PC-9 (cell line): ENCODE measurements around the gene CTTNBP2. TPM values are rescaled to one million over a fixed set of nuclear protein-coding genes. Genes with fewer than 3 reads are reported as not detected.

ENCODE experiments used
- BruUV-seq: library from RNA; stranded (reverse); fragments of 400-500 nt; replicated peaks from 2 replicates; lab custom pipeline; 2021; lab: Mats Ljungman, UMichigan
- CTCF ChIA-PET: fragments of 300-600 bp; sonication (Branson Sonifier 250); formaldehyde crosslinking; loops from one replicate; lab custom pipeline; 2022; ENCODE audit warnings: antibody characterized with exemption; lab: Charles Lee
- POLR2A ChIA-PET: fragments of 300-600 bp; sonication (Branson Sonifier 250); formaldehyde crosslinking; loops from one replicate; lab custom pipeline; 2022; ENCODE audit warnings: antibody characterized with exemption; ENCODE audit not compliant: unreplicated experiment; lab: Charles Lee
- DNase-seq, 2 experiments: peaks; one replicate each; pipeline versions ENCODE4 v3.0.0 to v3.0.0-alpha.2; 2015 to 2022; ENCODE audit warnings: mixed read lengths in 1 of 2
- H2AFZ ChIP-seq: fragments of 200-600 bp; sonication (generic); 2 replicates; pipeline ENCODE4 v1.8.1; 2017; ENCODE audit warnings: antibody characterized with exemption
- H3F3A ChIP-seq: fragments of 200-600 bp; sonication (generic); 2 replicates; pipeline ENCODE4 v1.8.1; 2017; ENCODE audit warnings: antibody characterized with exemption, mild to moderate bottlenecking, low read depth; ENCODE audit not compliant: insufficient read depth
- H3K27ac ChIP-seq: fragments of 200-600 bp; sonication (generic); 2 replicates; pipeline ENCODE4 v1.6.1; 2016; ENCODE audit warnings: mixed run types
- H3K27me3 ChIP-seq: fragments of 200-600 bp; sonication (generic); 2 replicates; pipeline ENCODE4 v1.6.1; 2016; ENCODE audit warnings: low read depth, mixed run types; ENCODE audit not compliant: insufficient read depth
- H3K36me3 ChIP-seq: fragments of 200-600 bp; sonication (generic); 2 replicates; pipeline ENCODE4 v1.6.1; 2016; ENCODE audit warnings: low read depth, mixed run types
- H3K4me1 ChIP-seq: fragments of 200-600 bp; sonication (generic); replicated peaks from 2 replicates; pipeline ENCODE4 v1.6.1; 2016; ENCODE audit warnings: mixed run types; ENCODE audit not compliant: insufficient read depth
- H3K4me2 ChIP-seq: fragments of 200-600 bp; sonication (generic); 2 replicates; pipeline ENCODE4 v1.6.1; 2017; ENCODE audit warnings: mixed run types
- H3K4me3 ChIP-seq: fragments of 200-600 bp; sonication (generic); 2 replicates; pipeline ENCODE4 v1.6.1; 2016; ENCODE audit warnings: mixed run types
- H3K79me2 ChIP-seq: fragments of 200-600 bp; sonication (generic); 2 replicates; pipeline ENCODE4 v1.6.1; 2017; ENCODE audit warnings: low read depth, mixed run types
- H3K9me2 ChIP-seq: fragments of 200-600 bp; sonication (generic); 2 replicates; pipeline ENCODE4 v1.8.1; 2017; ENCODE audit warnings: mild to moderate bottlenecking; ENCODE audit not compliant: insufficient read depth
- H3K9me3 ChIP-seq: fragments of 200-600 bp; sonication (generic); 2 replicates; pipeline ENCODE4 v1.8.1; 2016; ENCODE audit warnings: low read depth; ENCODE audit not compliant: insufficient read depth
- H4K20me1 ChIP-seq: fragments of 200-600 bp; sonication (generic); 2 replicates; pipeline ENCODE4 v1.8.1; 2017; ENCODE audit not compliant: insufficient read depth
- EZH2 ChIP-seq: fragments of 200-600 bp; sonication (generic); IDR thresholded peaks from 2 replicates; pipeline ENCODE4 v1.8.0; 2017; ENCODE audit warnings: antibody characterized with exemption, low read depth
- intact Hi-C: fragments of 100-400 bp; cut with micrococcal nuclease; formaldehyde crosslinking; loops from one replicate; pipeline ENCODE4 v1.10.0; 2022; ENCODE audit not compliant: unreplicated experiment
- total RNA-seq: library from RNA; stranded (reverse); gene quantifications from 2 replicates; pipeline ENCODE4 v1.2.3, GENCODE V29; 2021
- TF ChIP-seq, protein P1 (sequence below): fragments of 200-600 bp; sonication (generic); conservative IDR thresholded peaks from 2 replicates; pipeline ENCODE4 v1.6.1; 2017; ENCODE audit warnings: mixed run types, antibody characterized with exemption, mild to moderate bottlenecking, moderate library complexity

CTTNBP2 gene
- total RNA-seq, 1 experiment from 2014 or later, result not detected

DNA sequence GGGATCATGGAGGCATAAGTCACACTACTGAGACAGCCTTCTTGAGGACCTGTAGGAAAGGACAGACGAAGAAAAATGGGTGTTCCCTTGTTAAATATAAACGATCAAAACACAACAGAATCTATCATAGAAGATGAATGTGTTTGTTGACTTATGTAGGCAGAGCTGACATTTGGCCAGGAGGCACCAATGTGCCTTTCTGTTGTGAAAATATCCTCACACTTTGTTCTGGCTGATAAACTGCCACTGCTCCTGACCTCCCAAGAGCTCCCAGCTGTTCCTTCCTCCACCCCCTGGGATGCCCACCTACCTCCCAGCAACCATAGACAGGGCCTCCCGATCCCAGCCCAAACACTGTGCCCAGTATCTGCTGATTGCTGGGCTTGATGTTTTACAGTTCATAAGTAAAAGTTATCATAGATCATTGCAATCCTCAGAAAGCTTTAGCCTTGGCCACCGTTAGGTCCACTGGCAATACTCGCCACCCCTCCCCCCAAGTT lies 116.6 kb downstream of the CTTNBP2 start:
- Histone ChIP-seq H3K36me3 (no peaks in the 10 kb centered on the region), H3F3A (no peaks in the 10 kb centered on the region), H3K9me3 (no peaks in the 10 kb centered on the region), H3K4me3 (no peak overlapping the region), H3K4me2 (no peak overlapping the region), H3K4me1 (no peaks in the 10 kb centered on the region), H4K20me1 (no peaks in the 10 kb centered on the region), H3K79me2 (no peaks in the 10 kb centered on the region), H3K27me3 (no peaks in the 10 kb centered on the region), H3K9me2 (no peaks in the 10 kb centered on the region), H3K27ac (no peak overlapping the region), H2AFZ (no peak overlapping the region)
- intact Hi-C loops, result loop anchor here (10.0 kb wide), 2 partner anchors 128 to 188 kb away; no protein-coding TSS in a partner anchor
- no peak for DNase-seq
- ChIA-PET POLR2A (no interaction called here), CTCF (no interaction called here)
- BruUV-seq, result no TSS peak
- no peak for TF ChIP-seq EZH2
- TF ChIP-seq, protein P1, sequence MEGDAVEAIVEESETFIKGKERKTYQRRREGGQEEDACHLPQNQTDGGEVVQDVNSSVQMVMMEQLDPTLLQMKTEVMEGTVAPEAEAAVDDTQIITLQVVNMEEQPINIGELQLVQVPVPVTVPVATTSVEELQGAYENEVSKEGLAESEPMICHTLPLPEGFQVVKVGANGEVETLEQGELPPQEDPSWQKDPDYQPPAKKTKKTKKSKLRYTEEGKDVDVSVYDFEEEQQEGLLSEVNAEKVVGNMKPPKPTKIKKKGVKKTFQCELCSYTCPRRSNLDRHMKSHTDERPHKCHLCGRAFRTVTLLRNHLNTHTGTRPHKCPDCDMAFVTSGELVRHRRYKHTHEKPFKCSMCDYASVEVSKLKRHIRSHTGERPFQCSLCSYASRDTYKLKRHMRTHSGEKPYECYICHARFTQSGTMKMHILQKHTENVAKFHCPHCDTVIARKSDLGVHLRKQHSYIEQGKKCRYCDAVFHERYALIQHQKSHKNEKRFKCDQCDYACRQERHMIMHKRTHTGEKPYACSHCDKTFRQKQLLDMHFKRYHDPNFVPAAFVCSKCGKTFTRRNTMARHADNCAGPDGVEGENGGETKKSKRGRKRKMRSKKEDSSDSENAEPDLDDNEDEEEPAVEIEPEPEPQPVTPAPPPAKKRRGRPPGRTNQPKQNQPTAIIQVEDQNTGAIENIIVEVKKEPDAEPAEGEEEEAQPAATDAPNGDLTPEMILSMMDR, result no peak

DNA sequence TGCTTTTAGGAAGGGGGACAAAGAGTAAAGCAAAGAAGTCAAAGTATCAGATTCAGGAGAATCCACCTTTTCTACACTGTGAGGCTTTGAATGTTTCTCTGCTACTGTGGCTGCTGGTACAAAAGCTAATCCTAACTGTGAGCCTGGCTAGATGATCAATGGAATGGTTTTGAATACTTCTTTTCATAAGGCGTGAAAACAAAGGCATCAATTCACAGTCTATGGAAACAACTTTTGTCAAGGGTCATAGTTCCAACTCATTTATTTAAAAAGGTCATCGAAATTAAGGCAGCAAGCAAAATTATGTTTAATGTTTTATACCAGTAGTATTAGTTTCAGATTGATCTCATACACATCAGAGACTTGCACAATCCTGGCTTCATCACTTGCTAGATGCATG lies 118.1 kb downstream of the CTTNBP2 start:
- Histone ChIP-seq H3K4me2 (no peak overlapping the region), H3K4me3 (no peak overlapping the region), H4K20me1 (no peaks in the 10 kb centered on the region), H3K36me3 (no peaks in the 10 kb centered on the region), H3K27ac (no peak overlapping the region), H3K79me2 (no peaks in the 10 kb centered on the region), H3K9me3 (no peaks in the 10 kb centered on the region), H3F3A (no peaks in the 10 kb centered on the region), H3K9me2 (no peaks in the 10 kb centered on the region), H3K4me1 (no peaks in the 10 kb centered on the region), H2AFZ (no peak overlapping the region), H3K27me3 (no peaks in the 10 kb centered on the region)
- DNase-seq, result no peak
- ChIA-PET CTCF (no interaction called here), POLR2A (no interaction called here)
- no TSS peak for BruUV-seq
- intact Hi-C loops, result loop anchor here (10.0 kb wide), 2 partner anchors 130 to 190 kb away; no protein-coding TSS in a partner anchor
- TF ChIP-seq EZH2, result no peak
- TF ChIP-seq, protein P1, result no peak

DNA sequence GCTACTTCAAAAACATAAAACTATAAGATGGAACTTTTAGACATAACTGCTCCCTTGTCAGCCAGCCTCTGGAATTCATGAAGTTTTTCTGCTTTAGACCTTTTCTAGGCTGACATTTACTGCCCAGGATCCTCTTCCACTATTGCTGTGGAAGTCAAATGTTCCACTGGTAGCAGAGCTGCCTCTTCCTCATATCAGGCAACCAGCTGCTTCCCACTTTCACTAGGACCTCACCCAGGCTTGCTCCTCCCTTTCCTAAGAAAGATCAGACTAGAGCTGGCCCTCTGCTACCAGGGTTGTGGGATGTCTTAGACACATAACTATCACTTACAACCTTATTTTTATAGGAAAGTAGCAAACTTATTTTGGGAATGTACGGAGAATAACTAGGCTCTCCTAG lies 121.5 kb downstream of the CTTNBP2 start:
- H3K27ac ChIP-seq, result no peak overlapping the region
- intact Hi-C loops, result loop anchor here (2.0 to 10.0 kb wide), 4 partner anchors 133 to 446 kb away; no protein-coding TSS in a partner anchor
- no peaks in the 10 kb centered on the region for H3F3A ChIP-seq
- ChIA-PET POLR2A (no interaction called here), CTCF (no interaction called here)
- no peak overlapping the region for H2AFZ ChIP-seq
- no peaks in the 10 kb centered on the region for H4K20me1 ChIP-seq
- H3K4me3 ChIP-seq, result no peak overlapping the region
- H3K9me2 ChIP-seq, result no peaks in the 10 kb centered on the region
- no peaks in the 10 kb centered on the region for H3K36me3 ChIP-seq
- no TSS peak for BruUV-seq
- no peaks in the 10 kb centered on the region for H3K4me1 ChIP-seq
- no peaks in the 10 kb centered on the region for H3K27me3 ChIP-seq
- no peaks in the 10 kb centered on the region for H3K9me3 ChIP-seq
- DNase-seq, result no peak
- no peak overlapping the region for H3K4me2 ChIP-seq
- TF ChIP-seq, protein P1, result no peak
- no peak for TF ChIP-seq EZH2
- H3K79me2 ChIP-seq, result no peaks in the 10 kb centered on the region
